ENCODE results near the gene SBK2. TPM values are rescaled to one million over a fixed set of nuclear protein-coding genes. Genes with fewer than 3 reads are reported as not detected.

SBK2 gene
- total RNA-seq, 1 experiment from 2014 or later, result not detected

- CTCF ChIA-PET, result interaction anchor here (1.3 kb wide), 1 partner anchor 17 kb away, joined by 6 read pairs; no protein-coding TSS in a partner anchor
- Mint-ChIP-seq H3K4me3 (ENCODE audit: unreplicated experiment) (no peak overlapping the region), H3K9me3 (ENCODE audit: unreplicated experiment) (no peaks in the 10 kb centered on the region), H3K4me1 (ENCODE audit: low read depth, unreplicated experiment) (peaks cover 7% of the 10 kb centered on the region), H3K27me3 (ENCODE audit: insufficient read depth, unreplicated experiment) (no peaks in the 10 kb centered on the region), H3K36me3 (ENCODE audit: insufficient read depth, unreplicated experiment) (peaks cover 30% of the 10 kb centered on the region), H3K27ac (ENCODE audit: unreplicated experiment) (no peak overlapping the region)
- Histone ChIP-seq H3K4me3 (ENCODE audit: low read depth, low read length) (no peak overlapping the region), H3K9me3 (no peaks in the 10 kb centered on the region), H3K4me1 (0 out of 2 replicates have a peak, but pooled peaks cover 3% of the 10 kb centered on the region), H3K36me3 (ENCODE audit: control insufficient read depth, insufficient read depth, low read length) (no peaks in the 10 kb centered on the region; the same call in 1 of the 2 replicates), H3K27me3 (replicated peaks; ENCODE audit: control insufficient read depth, insufficient read depth, low read length) (no peaks in the 10 kb centered on the region)
- no peak for TF ChIP-seq CTCF (IDR thresholded peaks at IDR 0.05; ENCODE audit: insufficient read depth in 1 of 2, low read depth in 1 of 2, low read length in 1 of 2, severe bottlenecking in 1 of 2, unreplicated experiment in 1 of 2)
- POLR2A ChIA-PET, result interaction anchor here (1.0 to 1.3 kb wide), 2 partner anchors 10 to 11 kb away, joined by 4 to 5 read pairs; partner anchors contain the start of gene ZNF628
- DNase-seq, result peak in 1 of 2 experiments; percentile 51
- intact Hi-C loops (cut with micrococcal nuclease; ENCODE audit: unreplicated experiment), result no loop called here
- no TSS peak for BruUV-seq (replicated peaks)
Measured at GRCh38 chr19:55486971-55487923, 49.7 kb downstream of the SBK2 start.

- Mint-ChIP-seq H3K36me3 (ENCODE audit: insufficient read depth, unreplicated experiment) (peaks cover 30% of the 10 kb centered on the region), H3K4me1 (ENCODE audit: low read depth, unreplicated experiment) (peaks cover 7% of the 10 kb centered on the region), H3K9me3 (ENCODE audit: unreplicated experiment) (no peaks in the 10 kb centered on the region), H3K27ac (ENCODE audit: unreplicated experiment) (peak overlapping the region; percentile 73), H3K4me3 (ENCODE audit: unreplicated experiment) (peak overlapping the region; percentile 76), H3K27me3 (ENCODE audit: insufficient read depth, unreplicated experiment) (no peaks in the 10 kb centered on the region)
- intact Hi-C loops (cut with micrococcal nuclease; ENCODE audit: unreplicated experiment), result no loop called here
- ChIA-PET POLR2A (interaction anchor here (1.3 kb wide), 1 partner anchor 10 kb away, joined by 4 read pairs; no protein-coding TSS in a partner anchor), CTCF (interaction anchor here (1.3 to 2.6 kb wide), 2 partner anchors 18 kb away, joined by 6 to 19 read pairs; no protein-coding TSS in a partner anchor)
- no TSS peak for BruUV-seq (replicated peaks)
- Histone ChIP-seq H3K9me3 (no peaks in the 10 kb centered on the region), H3K27me3 (replicated peaks; ENCODE audit: control insufficient read depth, insufficient read depth, low read length) (no peaks in the 10 kb centered on the region), H3K36me3 (ENCODE audit: control insufficient read depth, insufficient read depth, low read length) (no peaks in the 10 kb centered on the region; the same call in 1 of the 2 replicates), H3K4me3 (ENCODE audit: low read depth, low read length) (no peak overlapping the region), H3K4me1 (0 out of 2 replicates have a peak, but pooled peaks cover 3% of the 10 kb centered on the region)
- DNase-seq, result no peak
- TF ChIP-seq CTCF (IDR thresholded peaks at IDR 0.05; ENCODE audit: insufficient read depth in 1 of 2, low read depth in 1 of 2, low read length in 1 of 2, severe bottlenecking in 1 of 2, unreplicated experiment in 1 of 2), result no peak
Measured at GRCh38 chr19:55486043-55486970, 50.6 kb downstream of the SBK2 start.
